ENCODE results near the gene UBE2L5.

Gene UBE2L5

GRCh38 chr13:30422054-30422839, at the start of gene UBE2L5:
Gene UBE2L5, plus strand, starts transcription at chr13:30422493. Its CDS starts 5,498 bp downstream, at chr13:30427991.
- peak; percentile 85 for DNase-seq (ENCODE audit: low spot score)

- no peak for DNase-seq (ENCODE audit: low spot score)
Measured at GRCh38 chr13:30373727-30374126, 48.6 kb upstream of the UBE2L5 start.

DNA sequence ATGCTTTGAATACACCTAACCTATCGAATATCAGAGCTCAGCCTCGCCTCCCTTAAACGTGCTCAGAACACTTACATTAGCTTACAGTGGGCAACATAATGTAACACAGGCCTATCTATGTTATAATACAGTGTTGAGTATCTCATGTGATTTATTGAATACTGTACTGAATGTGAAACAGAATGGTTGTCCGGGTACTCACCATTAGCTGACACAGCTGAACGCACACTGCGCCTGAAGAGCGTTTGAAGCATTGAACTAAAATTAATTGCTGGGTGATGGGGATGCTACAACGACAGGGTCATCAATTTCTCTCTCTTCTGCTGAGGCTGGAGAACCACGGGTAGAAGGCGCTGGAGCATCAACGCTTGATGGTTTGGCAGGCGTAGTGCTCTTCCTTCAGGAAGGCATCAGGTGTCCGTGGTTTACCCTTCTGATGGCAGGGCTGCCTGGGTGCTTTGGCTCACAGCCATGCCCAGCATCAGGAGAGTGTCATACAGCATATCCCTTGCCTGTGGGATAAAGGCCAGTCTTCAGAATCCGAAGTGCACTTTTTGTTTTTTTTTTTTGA, 46.9 kb upstream of the UBE2L5 start:
- no peak for DNase-seq (ENCODE audit: low spot score)

DNA sequence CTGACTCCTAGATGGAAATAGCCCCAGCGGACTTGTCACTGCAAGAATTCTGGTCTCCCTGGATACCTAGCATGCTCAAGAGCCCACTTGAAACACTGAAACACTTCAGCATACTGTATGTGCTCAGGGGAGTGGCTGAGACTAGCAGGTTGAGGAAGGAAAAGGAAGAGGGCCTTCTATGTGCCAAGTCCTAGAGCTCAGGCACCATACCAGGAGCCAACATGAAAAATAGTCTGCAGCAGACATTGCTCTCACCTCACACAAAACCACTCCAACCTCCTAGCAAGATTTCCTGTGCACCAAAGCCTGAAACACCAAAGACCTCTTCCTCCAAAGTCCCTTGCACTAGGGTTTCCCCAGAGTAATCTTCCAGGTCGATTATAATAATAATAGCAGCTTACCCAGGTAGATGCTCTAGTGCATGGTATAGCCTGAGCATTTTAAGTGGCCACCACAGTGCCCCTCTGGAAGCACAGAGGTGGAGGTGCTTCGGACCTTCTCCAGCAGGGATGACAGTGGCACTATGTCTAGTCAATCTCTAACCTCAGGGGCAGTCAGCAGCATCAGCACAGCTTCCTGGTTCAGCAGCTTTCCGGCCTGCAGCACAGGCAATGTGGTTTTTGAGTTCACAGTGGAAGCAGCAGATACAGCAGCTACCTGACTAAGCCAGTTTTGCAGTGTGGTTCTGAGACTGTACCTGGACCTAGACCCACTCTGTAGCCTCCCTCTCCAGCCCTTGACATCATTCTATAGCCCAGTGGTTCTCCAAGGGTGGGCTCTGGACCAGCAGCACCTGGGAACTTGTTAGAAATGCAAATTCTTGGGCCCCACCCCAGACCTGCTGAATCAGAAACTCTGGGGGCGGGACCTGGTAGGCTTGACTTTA, 45.6 kb upstream of the UBE2L5 start:
- DNase-seq (ENCODE audit: low spot score) = no peak

GRCh38 chr13:30377312-30377685, 45.0 kb upstream of the UBE2L5 start:
- no peak for DNase-seq (ENCODE audit: low spot score)

DNA sequence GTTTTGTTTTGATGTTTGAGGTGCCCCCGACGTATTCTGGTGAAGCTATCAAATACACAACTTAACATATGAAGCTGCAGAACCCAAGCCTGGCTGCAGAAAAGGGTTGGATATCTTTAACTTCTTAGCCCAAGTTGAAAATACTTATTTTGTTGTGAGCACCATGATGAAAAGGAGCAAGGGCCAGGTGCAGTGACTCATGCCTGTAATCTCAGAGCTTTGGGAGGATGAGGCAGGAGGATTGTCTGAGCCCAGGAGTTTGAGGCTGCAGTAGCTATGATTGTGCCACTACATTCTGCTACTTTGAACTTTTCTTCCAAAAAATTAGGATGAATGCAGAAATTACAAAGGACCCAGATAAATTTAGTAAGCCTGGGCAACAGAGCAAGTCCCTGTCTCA, 44.1 kb upstream of the UBE2L5 start:
- DNase-seq (ENCODE audit: low spot score) = no peak

DNA sequence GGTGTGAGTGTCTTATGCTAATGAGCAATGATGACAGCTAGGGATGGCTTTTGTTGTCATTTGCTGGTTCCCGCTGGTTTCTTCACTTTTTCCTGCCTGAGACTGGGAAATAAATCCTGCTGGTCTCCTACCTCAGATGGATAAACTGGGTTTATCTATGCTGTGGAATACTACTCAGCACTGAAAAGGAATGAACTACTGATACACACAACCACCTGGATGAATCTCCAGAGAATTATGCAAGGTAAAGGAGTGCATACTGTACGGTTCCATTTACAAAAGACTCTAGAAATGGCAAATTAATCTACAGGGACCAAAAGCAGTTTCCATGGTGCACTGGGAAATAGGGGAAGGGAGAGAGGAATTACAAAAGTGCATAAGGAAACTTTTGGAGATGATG, 41.2 kb upstream of the UBE2L5 start:
- DNase-seq (ENCODE audit: low spot score) = no peak

- no peak for DNase-seq (ENCODE audit: low spot score)
Measured at GRCh38 chr13:30382836-30383525, 39.3 kb upstream of the UBE2L5 start.

GRCh38 chr13:30388406-30389283, 33.6 kb upstream of the UBE2L5 start:
- DNase-seq (ENCODE audit: low spot score) = no peak

GRCh38 chr13:30391956-30392680, 30.2 kb upstream of the UBE2L5 start:
- no peak for DNase-seq (ENCODE audit: low spot score)

DNA sequence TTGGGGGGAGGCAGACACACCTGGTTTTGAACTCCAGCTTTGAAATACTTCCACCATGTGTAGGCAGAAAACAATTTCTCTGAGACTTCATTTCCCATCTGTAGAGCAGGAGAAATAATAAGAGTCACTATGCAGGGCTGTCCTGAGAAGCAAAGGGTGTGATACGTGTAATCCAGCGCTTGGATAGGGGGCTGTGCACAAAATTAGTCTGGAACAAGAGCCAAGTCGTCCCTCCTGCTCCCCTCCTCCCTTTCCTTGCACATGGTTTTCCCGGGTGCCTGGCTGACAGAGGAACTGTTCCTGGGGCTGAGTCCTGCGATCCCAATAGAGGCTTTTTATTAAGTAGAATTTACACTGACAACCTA, 29.6 kb upstream of the UBE2L5 start:
- DNase-seq (ENCODE audit: low spot score) = no peak

- no peak for DNase-seq (ENCODE audit: low spot score)
Measured at GRCh38 chr13:30394751-30395191, 27.5 kb upstream of the UBE2L5 start.

DNA sequence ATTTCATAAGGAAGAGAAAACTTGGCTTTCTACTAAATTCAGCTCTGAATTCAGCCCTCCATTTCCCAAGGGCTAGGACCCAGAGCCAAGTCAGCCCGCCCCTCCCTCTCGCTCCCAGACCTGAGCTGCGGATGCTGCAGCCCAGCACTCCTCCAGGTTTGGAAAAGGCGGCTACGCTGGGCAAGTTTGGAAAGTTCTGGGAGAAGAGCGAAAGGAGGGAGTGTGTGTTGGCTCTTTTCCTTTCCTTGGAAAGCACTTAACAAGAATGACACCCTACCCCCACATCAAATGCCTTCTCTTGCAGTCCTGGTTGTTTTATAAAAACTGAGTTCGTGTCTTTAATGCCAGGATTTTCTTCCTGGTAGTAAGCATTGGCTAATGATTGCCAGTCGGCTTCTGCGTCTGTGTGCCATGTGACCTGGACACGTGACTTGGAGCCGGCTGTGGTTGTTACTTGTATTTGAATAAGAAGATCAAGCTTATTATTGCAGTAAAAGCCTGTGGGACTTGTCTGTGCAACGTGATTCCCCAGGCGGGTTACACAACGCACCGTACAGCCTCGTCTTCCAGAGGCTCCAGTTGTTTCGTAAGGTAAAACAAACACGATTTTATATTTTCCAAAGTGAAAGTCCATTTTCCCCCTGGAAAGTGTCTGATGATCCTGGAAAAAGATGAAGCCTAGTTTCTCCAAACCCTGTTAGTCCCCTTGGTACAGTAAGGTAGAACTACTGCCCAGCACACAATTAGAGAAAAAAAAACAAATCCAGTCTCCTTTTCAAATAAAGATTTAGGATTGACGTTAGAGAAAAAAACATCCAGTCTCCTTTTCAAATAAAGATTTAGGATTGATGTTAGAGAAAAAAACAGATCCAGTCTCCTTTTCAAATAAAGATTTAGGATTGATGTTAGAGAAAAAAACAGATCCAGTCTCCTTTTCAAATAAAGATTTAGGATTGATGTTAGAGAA, 26.8 kb upstream of the UBE2L5 start:
- DNase-seq (ENCODE audit: low spot score) = peak; percentile 55

DNA sequence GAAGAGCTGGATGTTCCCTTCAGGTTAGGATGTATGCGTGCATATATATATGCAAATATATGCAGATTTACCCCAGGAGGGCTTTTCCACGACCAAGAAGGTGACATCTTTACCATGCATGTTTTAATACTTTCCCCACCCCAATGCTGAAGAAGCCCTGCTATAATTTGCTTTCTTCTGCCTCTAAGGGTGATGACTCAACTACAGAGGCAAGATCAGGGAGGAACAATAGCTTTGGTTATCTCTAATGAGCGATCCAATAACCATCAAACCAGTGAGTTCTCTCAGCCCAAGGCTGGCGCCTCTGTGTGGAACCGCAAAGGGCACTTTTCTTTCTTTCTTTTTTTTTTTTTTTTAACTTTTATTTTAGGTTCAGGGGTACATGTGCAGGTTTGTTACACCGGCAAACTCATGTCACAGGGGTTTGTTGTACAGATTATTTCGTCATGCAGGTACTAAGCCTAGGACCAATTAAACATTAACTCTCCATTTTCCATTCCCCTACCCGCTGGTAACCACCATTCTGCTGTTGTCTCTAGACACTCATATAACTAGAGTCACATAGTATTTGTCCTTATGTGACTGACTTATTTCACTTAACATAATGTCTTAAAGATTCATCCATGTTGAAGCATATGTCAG, 25.7 kb upstream of the UBE2L5 start:
- no peak for DNase-seq (ENCODE audit: low spot score)

DNA sequence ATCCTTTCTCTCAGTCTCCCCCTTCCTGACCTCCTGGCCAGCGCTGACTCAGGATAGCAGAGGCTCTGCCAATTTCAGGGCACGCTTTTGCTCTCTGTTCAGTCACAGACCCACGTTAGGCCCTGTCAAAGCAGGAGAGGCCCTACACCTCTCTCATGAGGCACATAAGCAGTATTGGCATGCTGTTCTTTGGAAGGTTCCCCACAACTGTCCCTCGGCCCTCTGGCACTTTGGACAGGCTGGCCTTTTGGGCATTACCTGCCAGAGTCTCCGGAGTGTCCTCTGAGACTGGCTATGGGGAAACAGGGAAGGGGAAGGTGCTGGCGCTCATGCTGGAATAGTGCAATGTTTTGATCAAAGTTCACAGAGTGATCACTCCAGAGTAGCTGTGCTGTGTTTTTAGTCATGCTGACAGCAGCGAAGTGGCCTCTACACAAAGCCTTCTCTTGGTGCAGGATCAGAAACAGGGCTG, 23.7 kb upstream of the UBE2L5 start:
- DNase-seq (ENCODE audit: low spot score) = no peak

- no peak for DNase-seq (ENCODE audit: low spot score)
Measured at GRCh38 chr13:30400376-30400775, 21.9 kb upstream of the UBE2L5 start.

GRCh38 chr13:30401347-30401746, 20.9 kb upstream of the UBE2L5 start:
- no peak for DNase-seq (ENCODE audit: low spot score)

GRCh38 chr13:30403456-30403855, 18.8 kb upstream of the UBE2L5 start:
- no peak for DNase-seq (ENCODE audit: low spot score)

DNA sequence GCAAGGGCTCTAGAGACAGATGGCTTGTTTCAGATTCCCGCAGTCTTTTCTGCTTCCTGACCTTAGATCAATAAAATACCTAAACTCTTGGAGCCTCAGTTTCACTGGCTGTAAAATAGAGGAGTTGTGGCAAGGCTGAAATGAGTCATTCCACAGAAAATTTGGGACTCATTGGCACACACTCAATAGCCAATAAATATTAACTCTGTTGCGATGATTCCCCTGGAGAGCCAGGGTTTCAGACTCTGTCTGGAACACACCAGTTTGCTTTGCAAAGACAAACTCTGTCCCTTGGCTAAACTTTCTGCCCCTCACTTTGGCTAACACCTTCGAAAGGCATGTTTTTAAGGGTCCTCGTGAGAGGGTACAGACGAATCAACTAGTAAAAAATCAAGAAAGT, 18.1 kb upstream of the UBE2L5 start:
- no peak for DNase-seq (ENCODE audit: low spot score)
